HepG2 (cell line): Measurements from ENCODE around the gene CD300C. TPM values are rescaled to one million over a fixed set of nuclear protein-coding genes. Genes with fewer than 3 reads are reported as not detected.

Experiments
- ATAC-seq: fragments of 200-7000 bp; cut with Tn5 transposase; 3 replicates; pipeline ENCODE4 v1.9.1; 2020; ENCODE audit warnings: mild to moderate bottlenecking, moderate library complexity
- BruUV-seq: library from RNA; stranded (reverse); fragments of 400-500 nt; replicated peaks from 2 replicates; lab custom pipeline; 2021; lab: Mats Ljungman, UMichigan
- CTCF ChIA-PET: fragments of 300-600 bp; formaldehyde crosslinking; extraction: SDS; loops from one replicate; lab custom pipeline; 2021; ENCODE audit warnings: low total read pairs, inconsistent platforms, low intra/inter-chr PET ratio; lab: Yijun Ruan, JAX
- POLR2A ChIA-PET: fragments of 350-600 bp; sonication (Branson Sonifier 250); formaldehyde crosslinking; loops from one replicate; lab custom pipeline; 2020; ENCODE audit warnings: antibody characterized with exemption, inconsistent platforms; lab: Yijun Ruan, JAX
- DNase-seq: peaks from one replicate; pipeline ENCODE4 v3.0.0-alpha.2; 2015; ENCODE audit warnings: low spot score
- FAIRE-seq: peaks from 3 replicates; lab custom pipeline; 2011; peaks lifted over from hg19 to GRCh38; lab: Jason Lieb, UNC
- H2AFZ ChIP-seq: one replicate; pipeline ENCODE4 v1.6.1; 2011; ENCODE audit warnings: low read length, inconsistent platforms
- H3K27ac ChIP-seq: fragments of 300-600 bp; 3 replicates; pipeline ENCODE4 v1.8.0; 2011; ENCODE audit warnings: mixed run types, mild to moderate bottlenecking, mixed read lengths, low read length, inconsistent platforms; ENCODE audit not compliant: insufficient read depth; ENCODE audit errors: extremely low read length
- H3K27me3 ChIP-seq, 2 experiments: fragments of 200-600 bp in 1 of 2; 2 replicates in 1 of 2; 3 replicates in 1 of 2; pipeline versions ENCODE4 v1.6.0 to v1.8.0; 2011; ENCODE audit warnings: low read length in 2 of 2, mild to moderate bottlenecking in 2 of 2, moderate library complexity in 2 of 2, inconsistent platforms in 1 of 2; ENCODE audit not compliant: insufficient read depth in 2 of 2, control insufficient read depth in 1 of 2
- H3K36me3 ChIP-seq, 2 experiments: fragments of 200-600 bp in 1 of 2; replicated peaks in 1 of 2; 2 replicates in 1 of 2; 3 replicates in 1 of 2; pipeline versions ENCODE4 v1.5.1 to v1.8.0; 2011; ENCODE audit warnings: low read length in 2 of 2, inconsistent platforms in 1 of 2; ENCODE audit not compliant: insufficient read depth in 2 of 2, control insufficient read depth in 1 of 2
- H3K4me1 ChIP-seq: 2 replicates; pipeline ENCODE4 v1.5.1; 2012; ENCODE audit warnings: low read length, inconsistent platforms; ENCODE audit not compliant: insufficient read depth
- H3K4me2 ChIP-seq: 2 replicates; pipeline ENCODE4 v1.6.0; 2011; ENCODE audit warnings: low read depth, low read length, inconsistent platforms
- H3K4me3 ChIP-seq, 3 experiments: fragments of 200-600 bp in 1 of 3; sonication (generic), shearing (Covaris generic) in 1 of 3; replicated peaks in 1 of 3; 2 replicates each; pipeline ENCODE4 v1.5.1; 2011 to 2016; ENCODE audit warnings: low read length in 3 of 3, inconsistent platforms in 2 of 3, low read depth in 2 of 3, mild to moderate bottlenecking in 2 of 3, control low read depth in 1 of 3, mixed read lengths in 1 of 3; ENCODE audit not compliant: insufficient read depth in 1 of 3
- H3K79me2 ChIP-seq: one replicate; pipeline ENCODE4 v1.6.1; 2011; ENCODE audit warnings: low read length, inconsistent platforms; ENCODE audit not compliant: insufficient read depth
- H3K9ac ChIP-seq: 2 replicates; pipeline ENCODE4 v1.6.0; 2011; ENCODE audit warnings: mild to moderate bottlenecking, low read depth, low read length, inconsistent platforms; ENCODE audit not compliant: insufficient read depth
- H3K9me3 ChIP-seq: 2 replicates; pipeline ENCODE4 v1.5.1; 2012; ENCODE audit warnings: mild to moderate bottlenecking, low read length
- H4K20me1 ChIP-seq: 2 replicates; pipeline ENCODE4 v1.6.0; 2011; ENCODE audit warnings: inconsistent platforms, mild to moderate bottlenecking, low read length, moderate library complexity; ENCODE audit not compliant: insufficient read depth
- FIP1L1 ChIP-seq: fragments of 200-400 bp; formaldehyde crosslinking; IDR thresholded peaks from 2 replicates; pipeline ENCODE4 v1.6.1; 2018; ENCODE audit warnings: low read depth, mild to moderate bottlenecking, low read length, moderate library complexity, borderline replicate concordance; ENCODE audit not compliant: insufficient read depth
- FOXP4 ChIP-seq: sonication (generic); formaldehyde crosslinking; IDR thresholded peaks from 2 replicates; pipeline ENCODE4 v1.4.0; 2020; ENCODE audit warnings: missing genetic modification reagents
- IKZF5 ChIP-seq: IDR thresholded peaks from 2 replicates; pipeline ENCODE4 v1.6.1; 2018; ENCODE audit warnings: missing genetic modification reagents, mild to moderate bottlenecking, missing compliant biosample characterization
- KLF12 ChIP-seq: sonication (generic); formaldehyde crosslinking; IDR thresholded peaks from 2 replicates; pipeline ENCODE4 v1.4.0; 2020; ENCODE audit warnings: missing genetic modification reagents, borderline replicate concordance
- NFRKB ChIP-seq: fragments of 450-650 bp; IDR thresholded peaks from 2 replicates; pipeline ENCODE4 v1.6.1; 2017
- NR2F6 ChIP-seq, 2 experiments: IDR thresholded peaks; 2 replicates each; pipeline ENCODE4 v1.6.1; 2016; ENCODE audit warnings: antibody characterized with exemption in 1 of 2, mild to moderate bottlenecking in 1 of 2
- SALL1 ChIP-seq: sonication (generic); formaldehyde crosslinking; IDR thresholded peaks from 2 replicates; pipeline ENCODE4 v1.8.0; 2022; ENCODE audit warnings: mild to moderate bottlenecking, missing genetic modification reagents
- SMARCC2 ChIP-seq: fragments of 450-650 bp; IDR thresholded peaks from 2 replicates; pipeline ENCODE4 v1.6.1; 2017; ENCODE audit warnings: antibody characterized with exemption, mild to moderate bottlenecking
- USF2 ChIP-seq, 2 experiments: sonication (generic) in 1 of 2; formaldehyde crosslinking in 1 of 2; IDR thresholded peaks; 2 replicates each; pipeline versions ENCODE4 v1.5.1 to v1.6.1; 2011 to 2020; ENCODE audit warnings: borderline replicate concordance in 1 of 2, low read depth in 1 of 2, low read length in 1 of 2, mild to moderate bottlenecking in 1 of 2, missing genetic modification reagents in 1 of 2, moderate library complexity in 1 of 2
- ZNF280D ChIP-seq: sonication (generic); formaldehyde crosslinking; IDR thresholded peaks from 2 replicates; pipeline ENCODE4 v1.5.1; 2020; ENCODE audit warnings: mild to moderate bottlenecking, missing genetic modification reagents
- ZNF335 ChIP-seq: sonication (generic); formaldehyde crosslinking; IDR thresholded peaks from 2 replicates; pipeline ENCODE4 v1.4.0; 2020; ENCODE audit warnings: missing genetic modification reagents
- ZNF550 ChIP-seq: sonication (generic); formaldehyde crosslinking; IDR thresholded peaks from 2 replicates; pipeline ENCODE4 v1.4.0; 2020; ENCODE audit warnings: mild to moderate bottlenecking, missing genetic modification reagents, borderline replicate concordance
- ZNF644 ChIP-seq: IDR thresholded peaks from 2 replicates; pipeline ENCODE4 v1.6.1; 2016; ENCODE audit warnings: low read depth
- ZNF678 ChIP-seq: sonication (generic); formaldehyde crosslinking; IDR thresholded peaks from 2 replicates; pipeline ENCODE4 v1.4.0; 2020; ENCODE audit warnings: mild to moderate bottlenecking, missing genetic modification reagents
- WGBS: methylation state at CpG from one replicate; pipeline ENCODE4 v1.1.6; 2017; ENCODE audit warnings: low lambda C conversion rate; 5-methylcytosine and 5-hydroxymethylcytosine counted together
- in situ Hi-C: cut with HindIII; loops from 2 replicates; pipeline ENCODE4 v1.10.0; 2017; ENCODE audit warnings: low pct_unique_long_range_greater_than_20kb; ENCODE audit not compliant: extremely low pct_ligation_motif_present
- intact Hi-C: fragments of 100-400 bp; cut with micrococcal nuclease; formaldehyde crosslinking; loops from one replicate; pipeline ENCODE4 v1.10.0; 2022; ENCODE audit not compliant: unreplicated experiment
- polyA plus RNA-seq, 8 experiments: library from polyadenylated mRNA; depleted of rRNA in 3 of 8; stranded (reverse) in 7 of 8; unstranded in 1 of 8; fragments of >200 nt; fragmentation: Illumina TruSeq in 4 of 8; extraction: Trizol in 4 of 8; gene quantifications; 2 replicates each; pipeline versions ENCODE4 v1.2.1 to v1.2.3, GENCODE V29; 2011 to 2016; ENCODE audit warnings: low read depth in 4 of 8, missing spikeins in 1 of 8, mixed read lengths in 1 of 8; ENCODE audit not compliant: insufficient read depth in 1 of 8
- total RNA-seq, 5 experiments: library from RNA; depleted of rRNA; stranded (reverse); fragments of >200 nt; fragmentation: Illumina TruSeq; extraction: Trizol; gene quantifications; 2 replicates each; pipeline ENCODE4 v1.2.3, GENCODE V29; 2016; ENCODE audit warnings: low read depth in 1 of 5

The CD300C gene
- total and polyA plus RNA-seq, 2 of the 13 experiments (the other 11 are each of a cell fraction or from before 2014, with no cell fraction given): not detected

- in situ Hi-C loops: no loop called here
- Histone ChIP-seq H3K79me2 (no peaks in the 10 kb centered on the region), H3K4me2 (no peak overlapping the region), H3K27me3 (peaks cover 0 to 13% of the 10 kb centered on the region in 2 experiments; a peak in 2 of 5 replicates), H3K36me3 (no peaks in the 10 kb centered on the region), H3K9me3 (no peaks in the 10 kb centered on the region), H3K9ac (no peak overlapping the region), H3K27ac (no peak overlapping the region), H4K20me1 (no peaks in the 10 kb centered on the region), H3K4me3 (no peak overlapping the region), H3K4me1 (no peaks in the 10 kb centered on the region), H2AFZ (no peak overlapping the region)
- intact Hi-C loops: no loop called here
- FAIRE-seq (no peak), ATAC-seq (no peak), DNase-seq (no peak)
- WGBS: 2% methylated on average over 1 of the region's 1 CpG
- ChIA-PET POLR2A (interaction anchor here (0.6 kb wide), 1 partner anchor 164 kb away, joined by 3 read pairs; no protein-coding TSS in a partner anchor), CTCF (no interaction called here)
- BruUV-seq: no TSS peak
- no peak for TF ChIP-seq KLF12 (CRISPR knock-in tag)
- no peak for TF ChIP-seq IKZF5 (CRISPR knock-in tag)
- TF ChIP-seq SMARCC2: no peak
- TF ChIP-seq NR2F6 (IDR thresholded peaks at IDR 0.05): no peak
- TF ChIP-seq NR2F6 (CRISPR knock-in tag; IDR thresholded peaks at IDR 0.05): no peak
- TF ChIP-seq ZNF335: no peak
- TF ChIP-seq FIP1L1: no peak
- TF ChIP-seq ZNF550: no peak
- no peak for TF ChIP-seq NFRKB
- no peak for TF ChIP-seq ZNF280D (CRISPR knock-in tag)
- no peak for TF ChIP-seq SALL1 (CRISPR knock-in tag)
- no peak for TF ChIP-seq USF2 (IDR thresholded peaks at IDR 0.05; ENCODE audit: low read depth, low read length)
- TF ChIP-seq USF2 (CRISPR knock-in tag; IDR thresholded peaks at IDR 0.05; ENCODE audit: borderline replicate concordance): no peak
- TF ChIP-seq FOXP4: no peak
- no peak for TF ChIP-seq ZNF678
- TF ChIP-seq ZNF644 (CRISPR knock-in tag): no peak
Observed at GRCh38 chr17:74591503-74591902, 45.6 kb upstream of the CD300C start.
